Stimulated activated CD4-positive, alpha-beta T cell treated with anti-CD3 and anti-CD28 coated beads, TNF-alpha, amount 100 ng/mL, for 1 hour (primary cell): ENCODE results near the gene ZNF219.

Source experiments
- DNase-seq, 3 donors: peaks; one replicate each; pipeline ENCODE4 v3.0.0-alpha.2; 2020; ENCODE audit warnings: low read depth in 3 of 3, low spot score in 1 of 3

The ZNF219 gene

GRCh38 chr14:21069388-21070082 is 28.9 kb downstream of the ZNF219 start:
- DNase-seq, result no peak

GRCh38 chr14:21068521-21069387 is 29.7 kb downstream of the ZNF219 start:
- DNase-seq, result peak in 1 of 3 donors; percentile 27

GRCh38 chr14:21066882-21067502 is 31.5 kb downstream of the ZNF219 start:
- no peak for DNase-seq

- no peak for DNase-seq
Observed at GRCh38 chr14:21063479-21063878, 35.0 kb downstream of the ZNF219 start.

- DNase-seq, result no peak
Observed at GRCh38 chr14:21061347-21061668, 37.1 kb downstream of the ZNF219 start.

- DNase-seq, result no peak
Observed at GRCh38 chr14:21060614-21061346, 37.7 kb downstream of the ZNF219 start.

- no peak for DNase-seq
Observed at GRCh38 chr14:21059842-21060613, 38.4 kb downstream of the ZNF219 start.

GRCh38 chr14:21058903-21059302 is 39.6 kb downstream of the ZNF219 start:
- no peak for DNase-seq

- DNase-seq, result no peak
Observed at GRCh38 chr14:21057803-21058675, 40.4 kb downstream of the ZNF219 start, which contains the start of gene RNASE8. Gene RNASE8, plus strand, starts transcription at chr14:21057822. Its CDS starts 71 bp downstream, at chr14:21057893.

- no peak for DNase-seq
Observed at GRCh38 chr14:21056520-21057163, 41.8 kb downstream of the ZNF219 start.

GRCh38 chr14:21055432-21056117 is 42.9 kb downstream of the ZNF219 start:
- DNase-seq, result no peak

GRCh38 chr14:21054768-21055145 is 43.7 kb downstream of the ZNF219 start:
- DNase-seq, result no peak

GRCh38 chr14:21054123-21054767 is 44.2 kb downstream of the ZNF219 start:
- no peak for DNase-seq

- no peak for DNase-seq
Observed at GRCh38 chr14:21053184-21054122, 45.0 kb downstream of the ZNF219 start.

- DNase-seq, result no peak
Observed at GRCh38 chr14:21050597-21050996, 47.9 kb downstream of the ZNF219 start.

GRCh38 chr14:21049271-21049673 is 49.2 kb downstream of the ZNF219 start:
- no peak for DNase-seq

- no peak for DNase-seq
Observed at GRCh38 chr14:21048638-21049037, 49.8 kb downstream of the ZNF219 start.
